Measurements from ENCODE around the gene BBS12. TPM values are rescaled to one million over a fixed set of nuclear protein-coding genes. Genes with fewer than 3 reads are reported as not detected.
"Not testable (repeated sequence)": the region's sequence is repeated elsewhere in the genome, so short reads cannot be mapped to it uniquely, and the experiment has no call there.

Gene BBS12
- total RNA-seq, 1 experiment from 2014 or later: 1.7 TPM

GRCh38 chr4:122764071-122764820, 31.7 kb downstream of the BBS12 start:
- peak; percentile 65 for DNase-seq (ENCODE audit: low read depth)

DNA sequence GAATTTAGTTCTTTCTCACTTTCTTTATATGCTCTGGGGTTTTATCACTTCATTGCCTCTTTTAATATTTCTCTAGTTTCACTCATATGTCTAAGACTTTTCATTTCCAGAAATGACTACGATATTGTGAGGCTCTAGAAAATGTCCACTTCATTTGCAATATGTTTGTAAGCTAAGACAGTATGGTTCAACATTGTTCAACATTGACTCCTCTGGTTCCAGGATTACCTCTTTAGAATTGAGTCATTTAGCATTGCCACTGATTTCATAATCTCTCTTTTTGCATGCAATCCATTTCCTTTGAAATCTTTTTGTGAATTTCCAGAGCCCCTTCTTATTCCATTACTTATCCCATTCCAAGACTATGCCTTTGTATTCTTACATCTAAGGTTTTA, 32.3 kb downstream of the BBS12 start:
- peak; percentile 52 for DNase-seq (ENCODE audit: low read depth)

GRCh38 chr4:122765692-122766352, 33.3 kb downstream of the BBS12 start:
- DNase-seq (ENCODE audit: low read depth): peak; percentile 68

GRCh38 chr4:122766353-122766705, 33.8 kb downstream of the BBS12 start:
- no peak for DNase-seq (ENCODE audit: low read depth)

GRCh38 chr4:122766950-122767349, 34.4 kb downstream of the BBS12 start:
- no peak for DNase-seq (ENCODE audit: low read depth)

DNA sequence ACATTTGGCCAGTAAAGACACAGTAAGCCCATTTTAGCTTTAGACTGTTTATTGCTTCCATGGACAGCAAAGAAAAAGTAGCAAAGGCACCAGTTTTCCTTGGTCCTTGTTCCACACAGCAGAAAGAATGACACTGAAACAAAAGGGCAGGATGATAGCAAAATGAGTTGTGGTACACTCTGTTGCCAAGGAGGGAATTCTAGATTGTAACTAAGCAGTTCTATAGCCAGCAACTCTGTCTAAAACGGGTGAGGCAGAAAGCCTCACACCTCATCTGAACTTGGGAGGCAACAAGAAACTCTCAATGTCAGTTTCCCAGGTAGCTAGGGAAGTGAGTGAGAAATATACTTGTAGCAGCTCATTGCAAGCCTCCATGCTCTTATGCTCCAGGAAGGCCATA, 39.2 kb downstream of the BBS12 start:
- no peak for DNase-seq (ENCODE audit: low read depth)

GRCh38 chr4:122772311-122772710, 39.8 kb downstream of the BBS12 start:
- DNase-seq (ENCODE audit: low read depth): no peak

DNA sequence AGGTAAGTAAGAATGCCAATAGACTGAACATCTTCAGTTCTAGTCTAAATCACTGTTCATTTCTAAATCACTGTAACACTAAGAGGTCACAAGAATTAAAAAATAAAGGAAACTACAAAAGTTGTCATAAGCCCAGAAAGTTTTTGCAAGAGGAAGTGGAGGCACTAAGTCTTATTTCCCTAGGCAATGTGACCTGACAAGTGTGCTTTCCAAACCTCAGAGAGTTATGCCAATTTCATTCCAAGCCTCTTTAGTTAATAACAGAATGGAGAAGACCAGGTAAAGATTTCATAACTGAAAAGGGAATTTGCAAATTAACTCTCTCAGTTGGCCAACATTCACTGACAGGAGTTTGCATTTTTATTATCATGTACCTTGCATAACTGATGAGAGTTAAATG, 40.5 kb downstream of the BBS12 start:
- no peak for DNase-seq (ENCODE audit: low read depth)

DNA sequence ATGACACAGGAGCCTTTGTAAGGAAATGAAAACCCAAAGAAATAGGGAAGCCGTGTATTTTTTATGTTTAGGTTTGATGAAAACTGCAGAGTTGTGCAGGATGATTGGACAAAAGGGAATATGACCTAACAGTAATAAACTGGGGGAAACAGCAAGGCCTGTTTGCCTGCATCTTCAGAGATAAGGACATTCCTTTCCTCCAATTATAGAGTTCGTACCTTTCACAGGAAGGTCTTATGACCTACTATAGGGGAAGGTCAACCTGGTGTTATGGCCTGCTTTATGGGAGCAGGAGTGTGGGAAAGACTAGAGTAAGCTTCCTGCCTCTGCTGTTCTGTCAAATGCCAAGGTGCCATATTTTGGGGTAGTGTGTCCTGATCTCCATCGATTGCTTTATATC, 42.5 kb downstream of the BBS12 start:
- no peak for DNase-seq (ENCODE audit: low read depth)

DNA sequence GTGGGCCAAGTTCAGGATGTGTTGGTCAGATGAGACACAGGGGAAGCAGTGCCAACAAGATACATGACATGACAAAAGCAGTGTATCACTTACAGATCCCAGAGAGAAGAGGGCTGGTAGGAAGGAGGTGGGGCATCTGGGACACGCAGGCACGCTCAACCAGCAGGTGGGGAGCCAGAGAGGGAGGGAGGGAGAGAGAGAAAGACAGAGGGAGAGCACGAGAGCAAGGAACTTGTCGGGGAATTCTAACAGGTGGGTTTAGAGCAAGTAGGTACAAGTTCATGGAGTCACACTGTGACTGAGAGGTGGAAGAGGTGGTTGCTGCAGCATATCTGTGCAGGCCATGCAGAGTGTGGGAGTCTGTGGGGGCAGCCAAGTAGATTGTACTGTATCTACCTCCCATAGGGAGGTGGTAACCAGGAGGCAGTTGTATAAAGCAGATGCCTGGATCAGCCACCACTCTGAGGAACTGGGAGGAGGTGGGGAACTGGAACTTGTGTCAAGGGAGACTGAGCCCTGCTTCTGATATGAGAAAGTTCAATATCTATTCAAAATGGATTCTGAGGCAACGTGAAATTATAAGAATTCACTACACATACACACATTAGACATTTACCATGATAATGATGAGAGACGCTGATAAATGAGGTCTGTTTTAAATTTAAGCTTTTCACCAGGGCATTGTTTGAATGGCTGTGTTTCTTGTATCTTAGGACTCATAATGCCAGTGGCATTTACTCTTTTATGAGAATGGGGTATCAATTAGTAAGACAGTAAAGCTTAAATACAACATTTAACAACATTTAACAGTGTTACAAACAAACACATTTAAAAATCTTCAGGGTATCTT, 43.7 kb downstream of the BBS12 start:
- DNase-seq (ENCODE audit: low read depth): no peak

- no peak for DNase-seq (ENCODE audit: low read depth)
These were observed 44.4 kb downstream of the BBS12 start for GRCh38 chr4:122776916-122777315.

DNA sequence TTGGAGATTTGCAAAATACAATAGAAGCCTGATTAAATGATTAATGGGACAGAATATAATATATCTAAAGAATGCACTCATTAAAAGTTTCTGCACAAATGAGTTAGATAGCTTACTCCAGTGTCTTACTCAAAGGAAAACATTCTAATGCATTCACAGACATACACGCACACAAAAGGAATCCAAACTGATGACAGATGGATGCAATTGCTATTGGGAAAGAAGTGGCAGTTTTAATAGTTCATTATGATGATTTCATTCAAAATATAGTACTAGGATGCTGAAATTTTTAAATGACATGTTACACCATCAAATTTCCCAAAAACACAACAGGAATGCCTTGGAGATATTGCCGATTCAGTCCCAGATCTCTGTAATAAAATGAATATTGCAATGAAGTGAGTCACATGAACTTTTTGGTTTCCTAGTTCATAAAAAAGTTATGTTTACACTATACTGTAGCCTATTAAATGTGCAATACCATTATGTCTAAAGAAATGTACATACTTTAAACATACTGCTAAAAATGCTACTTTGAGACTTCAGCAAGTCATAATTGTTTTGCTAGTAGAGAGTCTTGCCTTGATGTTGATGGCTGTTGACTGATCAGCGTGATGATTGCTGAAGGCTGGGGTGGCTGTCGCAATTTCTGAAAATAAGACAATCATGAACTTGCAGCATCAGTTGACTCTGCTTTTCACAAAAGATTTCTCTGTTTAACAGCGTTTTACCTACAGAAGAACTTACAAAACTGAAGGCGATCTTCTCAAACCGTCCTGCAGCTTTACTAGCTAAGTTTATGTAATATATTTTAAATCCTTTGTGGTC, 45.6 kb downstream of the BBS12 start:
- DNase-seq (ENCODE audit: low read depth): no peak

- no peak for DNase-seq (ENCODE audit: low read depth)
These were observed 49.0 kb downstream of the BBS12 start for GRCh38 chr4:122781486-122781885.

DNA sequence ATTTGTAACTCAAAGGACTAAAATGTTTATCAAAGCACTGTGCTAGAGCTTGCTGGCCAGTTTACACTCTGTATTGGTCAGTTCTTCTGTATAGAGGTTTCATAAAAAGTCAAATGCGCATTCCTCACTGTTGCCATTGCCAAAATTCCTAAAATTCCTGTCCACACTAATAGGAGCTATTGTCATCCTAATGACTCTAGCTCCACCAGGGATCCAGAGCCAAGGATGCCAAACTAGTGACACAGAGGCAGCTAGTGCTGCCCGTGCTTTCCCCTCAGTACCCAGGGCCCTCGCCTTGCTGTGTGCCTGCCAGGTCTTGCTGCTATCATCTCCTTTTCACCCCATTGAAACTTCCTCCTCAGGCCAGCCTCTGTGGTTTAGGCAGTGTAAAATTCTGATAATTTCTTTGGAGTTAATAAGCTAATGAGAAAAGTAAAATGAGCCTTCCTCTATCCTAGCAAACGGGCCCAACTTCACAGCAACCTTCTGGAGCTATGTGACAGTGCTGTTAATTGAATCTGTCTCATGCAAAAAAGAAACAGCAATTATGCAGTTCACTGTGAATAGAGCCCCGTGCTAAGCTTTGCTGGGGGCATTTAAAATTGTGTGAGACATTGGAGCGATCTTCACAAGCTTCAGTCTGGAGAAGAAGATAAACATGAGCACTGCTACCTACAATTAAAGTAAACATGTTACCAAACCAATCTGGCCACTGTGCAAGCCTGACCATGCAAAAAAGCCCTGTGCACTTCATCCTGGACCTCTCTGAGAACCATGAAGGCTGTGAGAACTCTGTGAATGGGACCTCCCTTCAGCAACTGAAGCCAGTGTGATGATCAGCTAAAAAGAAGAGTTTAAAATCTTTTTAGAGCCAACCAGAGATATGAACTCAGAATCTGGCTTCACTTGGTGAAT, 51.1 kb downstream of the BBS12 start:
- DNase-seq (ENCODE audit: low read depth): peak; percentile 93

DNA sequence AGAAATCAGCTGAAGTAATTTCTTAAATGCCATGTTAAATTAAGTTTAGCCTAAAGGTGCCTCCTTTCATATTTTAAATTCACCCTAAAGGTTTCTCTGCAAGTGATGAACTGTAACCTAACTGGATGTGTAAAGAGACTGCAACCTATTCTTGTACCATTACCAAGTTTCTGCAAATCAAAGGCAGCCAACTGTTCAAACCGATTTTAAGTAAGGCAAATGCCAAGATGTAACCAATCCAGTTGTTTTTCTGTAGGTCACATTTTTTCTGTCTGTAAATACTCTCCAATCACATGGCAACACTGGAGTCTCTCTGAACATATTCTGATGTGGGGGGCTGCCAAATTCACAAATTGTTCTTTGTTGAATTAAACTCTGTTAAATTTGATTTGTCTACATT, 51.8 kb downstream of the BBS12 start:
- no peak for DNase-seq (ENCODE audit: low read depth)

- no peak for DNase-seq (ENCODE audit: low read depth)
These were observed 52.6 kb downstream of the BBS12 start for GRCh38 chr4:122785099-122785498.

GRCh38 chr4:122786296-122786695, 53.8 kb downstream of the BBS12 start:
- peak; percentile 56 for DNase-seq (ENCODE audit: low read depth)

GRCh38 chr4:122786920-122787319, 54.4 kb downstream of the BBS12 start:
- DNase-seq (ENCODE audit: low read depth): not testable (repeated sequence)

GRCh38 chr4:122787940-122788339, 55.4 kb downstream of the BBS12 start:
- DNase-seq (ENCODE audit: low read depth): no peak

DNA sequence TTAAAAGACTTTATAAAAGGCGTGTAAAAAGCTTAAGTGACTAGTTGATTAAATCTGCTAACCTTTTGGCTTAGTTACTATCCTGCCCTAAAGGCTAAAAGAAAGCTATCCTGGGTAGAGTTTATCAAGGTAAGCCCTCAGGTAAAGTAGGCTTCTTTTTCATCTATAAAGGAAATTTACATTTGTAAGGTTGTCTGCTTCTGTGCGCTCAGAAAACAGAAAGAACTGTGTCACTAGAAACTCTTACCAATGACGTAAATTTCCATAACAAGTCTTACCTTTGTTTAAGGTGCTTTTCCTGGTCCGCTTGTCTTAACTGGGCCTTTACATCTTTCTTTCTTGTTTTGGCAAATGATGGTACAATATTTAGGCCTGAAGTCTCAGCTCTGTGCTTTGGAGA, 56.4 kb downstream of the BBS12 start:
- DNase-seq (ENCODE audit: low read depth): no peak

Data from HT1080 (cell line).